GM12878 (cell line): ENCODE results near the gene STK33. TPM values are rescaled to one million over a fixed set of nuclear protein-coding genes. Genes with fewer than 3 reads are reported as not detected.

Experiments
- ATAC-seq: fragments of 200-7000 bp; cut with Tn5 transposase; 3 replicates; pipeline ENCODE4 v1.9.1; 2020; ENCODE audit warnings: mild to moderate bottlenecking, moderate library complexity
- BruUV-seq: library from RNA; stranded (reverse); fragments of 400-500 nt; replicated peaks from 2 replicates; lab custom pipeline; 2021; lab: Mats Ljungman, UMichigan
- CTCF ChIA-PET: fragments of 300-600 bp; sonication (Branson Sonifier 250); formaldehyde crosslinking; extraction: SDS; loops from one replicate; lab custom pipeline; 2021; ENCODE audit warnings: inconsistent platforms; lab: Yijun Ruan, JAX
- POLR2A ChIA-PET: fragments of 350-600 bp; formaldehyde crosslinking; extraction: SDS; loops from one replicate; lab custom pipeline; 2021; ENCODE audit warnings: inconsistent platforms; lab: Charles Lee
- RAD21 ChIA-PET: fragments of 300-600 bp; sonication (Branson Sonifier 250); formaldehyde crosslinking; loops from one replicate; lab custom pipeline; 2023; ENCODE audit warnings: antibody characterized with exemption; ENCODE audit not compliant: unreplicated experiment; lab: Charles Lee
- SMC1A ChIA-PET: fragments of 300-600 bp; sonication (Branson Sonifier 250); formaldehyde crosslinking; loops from one replicate; lab custom pipeline; 2023; ENCODE audit not compliant: unreplicated experiment, uncharacterized antibody; lab: Charles Lee
- DNase-seq: peaks from one replicate; pipeline ENCODE4 v3.0.0-alpha.2; 2011; ENCODE audit warnings: low read depth, low spot score
- FAIRE-seq: peaks from 3 replicates; lab custom pipeline; 2011; peaks lifted over from hg19 to GRCh38; lab: Jason Lieb, UNC
- H2AFZ ChIP-seq: 2 replicates; pipeline ENCODE4 v1.6.0; 2011; ENCODE audit warnings: low read depth, low read length, control low read depth; ENCODE audit not compliant: control insufficient read depth
- H3K27ac ChIP-seq: 2 replicates; pipeline ENCODE4 v1.5.1; 2011; ENCODE audit warnings: control low read depth; ENCODE audit not compliant: control insufficient read depth, insufficient read depth
- H3K27me3 ChIP-seq, 2 experiments: replicated peaks in 1 of 2; 2 replicates each; pipeline versions ENCODE4 v1.6.0 to v1.6.1; 2011; ENCODE audit warnings: low read length in 1 of 2; ENCODE audit not compliant: control insufficient read depth in 2 of 2, insufficient read depth in 2 of 2
- H3K36me3 ChIP-seq, 2 experiments: 2 replicates each; pipeline ENCODE4 v1.5.1; 2011; ENCODE audit warnings: low read length in 1 of 2; ENCODE audit not compliant: control insufficient read depth in 2 of 2, insufficient read depth in 2 of 2
- H3K4me1 ChIP-seq: 2 replicates; pipeline ENCODE4 v1.6.1; 2011; ENCODE audit warnings: mild to moderate bottlenecking, low read length, moderate library complexity, mixed read lengths; ENCODE audit not compliant: control insufficient read depth, insufficient read depth
- H3K4me2 ChIP-seq: 2 replicates; pipeline ENCODE4 v1.6.0; 2011; ENCODE audit warnings: control low read depth; ENCODE audit not compliant: control insufficient read depth, insufficient read depth
- H3K4me3 ChIP-seq: fragments of 200-600 bp; sonication (generic); 2 replicates; pipeline ENCODE4 v1.5.1; 2016
- H3K79me2 ChIP-seq: 2 replicates; pipeline ENCODE4 v1.6.0; 2011; ENCODE audit warnings: low read length; ENCODE audit not compliant: control insufficient read depth, insufficient read depth
- H3K9ac ChIP-seq: 2 replicates; pipeline ENCODE4 v1.8.0; 2011; ENCODE audit warnings: low read length, control low read depth, mixed read lengths; ENCODE audit not compliant: control insufficient read depth, insufficient read depth
- H3K9me3 ChIP-seq: replicated peaks from 3 replicates; pipeline ENCODE4 v1.5.1; 2011; ENCODE audit warnings: mild to moderate bottlenecking, low read length; ENCODE audit not compliant: control insufficient read depth, insufficient read depth
- H4K20me1 ChIP-seq: 2 replicates; pipeline ENCODE4 v1.6.0; 2011; ENCODE audit not compliant: control insufficient read depth, insufficient read depth
- CBX3 ChIP-seq: fragments of 200-600 bp; sonication (generic); IDR thresholded peaks from 2 replicates; pipeline ENCODE4 v1.6.1; 2016; ENCODE audit warnings: low read depth, borderline replicate concordance
- E2F4 ChIP-seq: IDR thresholded peaks from 2 replicates; pipeline ENCODE4 v1.6.1; 2012; ENCODE audit warnings: low read depth, low read length, improper control_type of control experiment
- ESRRA ChIP-seq: IDR thresholded peaks from 2 replicates; pipeline ENCODE4 v1.6.1; 2012; ENCODE audit warnings: mild to moderate bottlenecking, low read length, improper control_type of control experiment
- JUNB ChIP-seq: IDR thresholded peaks from 2 replicates; pipeline ENCODE4 v1.6.1; 2016; ENCODE audit warnings: antibody characterized with exemption, mild to moderate bottlenecking
- MXI1 ChIP-seq: fragments of 150-350 bp; IDR thresholded peaks from 2 replicates; pipeline ENCODE4 v1.6.1; 2011; ENCODE audit warnings: low read depth, mild to moderate bottlenecking, inconsistent platforms, low read length, improper control_type of control experiment
- POLR2AphosphoS2 ChIP-seq: IDR thresholded peaks from 2 replicates; pipeline ENCODE4 v1.6.1; 2011; ENCODE audit warnings: low read depth, mild to moderate bottlenecking, low read length, improper control_type of control experiment, moderate library complexity
- RFX5 ChIP-seq: IDR thresholded peaks from 2 replicates; pipeline ENCODE4 v1.6.1; 2011; ENCODE audit warnings: low read depth, low read length, improper control_type of control experiment
- SMAD5 ChIP-seq: IDR thresholded peaks from 2 replicates; pipeline ENCODE4 v1.6.1; 2016; ENCODE audit warnings: antibody characterized with exemption, low read depth
- TARDBP ChIP-seq: IDR thresholded peaks from 2 replicates; pipeline ENCODE4 v1.6.1; 2016; ENCODE audit warnings: borderline replicate concordance
- YBX1 ChIP-seq: fragments of 450-650 bp; IDR thresholded peaks from 2 replicates; pipeline ENCODE4 v1.6.1; 2016; ENCODE audit warnings: antibody characterized with exemption
- ZNF622 ChIP-seq: fragments of 450-650 bp; IDR thresholded peaks from 2 replicates; pipeline ENCODE4 v1.6.1; 2017; ENCODE audit warnings: mild to moderate bottlenecking, inconsistent platforms
- WGBS: methylation state at CpG from one replicate; pipeline ENCODE4 v1.1.6; 2016; ENCODE audit warnings: low lambda C conversion rate; ENCODE audit not compliant: insufficient replicate concordance, insufficient coverage; ENCODE audit errors: missing lambda C conversion rate; 5-methylcytosine and 5-hydroxymethylcytosine counted together
- in situ Hi-C: fragments of 300-500 bp; cut with MboI; formaldehyde crosslinking; loops from 9 replicates; pipeline ENCODE4 v1.14.3; 2018; ENCODE audit warnings: mixed read lengths
- intact Hi-C: fragments of 100-400 bp; cut with micrococcal nuclease; formaldehyde crosslinking; loops from one replicate; pipeline ENCODE4 v1.14.2; 2022; ENCODE audit not compliant: unreplicated experiment
- polyA plus RNA-seq, 11 experiments: library from polyadenylated mRNA; depleted of rRNA in 4 of 11; unstranded in 6 of 11; stranded (reverse) in 5 of 11; fragments of >200 nt; fragmentation: Nextera tagmentation in 4 of 11; fragmentation: Illumina TruSeq in 1 of 11; extraction: Ambion mirVana in 4 of 11; extraction: Trizol in 1 of 11; gene quantifications; 1 replicate in 1 of 11; 2 replicates in 10 of 11; pipeline versions ENCODE4 v1.2.1 to v1.2.3, GENCODE V29; 2011 to 2016; ENCODE audit warnings: inconsistent platforms in 2 of 11, missing spikeins in 2 of 11, low read depth in 1 of 11
- total RNA-seq, 4 experiments: library from RNA; depleted of rRNA in 3 of 4; stranded (reverse); fragments of >200 nt in 3 of 4; fragmentation: Illumina TruSeq in 1 of 4; extraction: Trizol in 1 of 4; gene quantifications; 2 replicates each; pipeline versions ENCODE4 v1.2.1 to v1.2.3, GENCODE V29; 2013 to 2021
- TF ChIP-seq, protein P1 (sequence below): fragments of 150-350 bp; IDR thresholded peaks from 2 replicates; pipeline ENCODE4 v1.6.1; 2014; ENCODE audit warnings: mild to moderate bottlenecking, low read depth, low read length

STK33 gene
- total and polyA plus RNA-seq, 10 of the 15 experiments (the other 5 are each of a cell fraction or from before 2014, with no cell fraction given) = 5.2 to 27.3 (median 18.3) TPM

DNA sequence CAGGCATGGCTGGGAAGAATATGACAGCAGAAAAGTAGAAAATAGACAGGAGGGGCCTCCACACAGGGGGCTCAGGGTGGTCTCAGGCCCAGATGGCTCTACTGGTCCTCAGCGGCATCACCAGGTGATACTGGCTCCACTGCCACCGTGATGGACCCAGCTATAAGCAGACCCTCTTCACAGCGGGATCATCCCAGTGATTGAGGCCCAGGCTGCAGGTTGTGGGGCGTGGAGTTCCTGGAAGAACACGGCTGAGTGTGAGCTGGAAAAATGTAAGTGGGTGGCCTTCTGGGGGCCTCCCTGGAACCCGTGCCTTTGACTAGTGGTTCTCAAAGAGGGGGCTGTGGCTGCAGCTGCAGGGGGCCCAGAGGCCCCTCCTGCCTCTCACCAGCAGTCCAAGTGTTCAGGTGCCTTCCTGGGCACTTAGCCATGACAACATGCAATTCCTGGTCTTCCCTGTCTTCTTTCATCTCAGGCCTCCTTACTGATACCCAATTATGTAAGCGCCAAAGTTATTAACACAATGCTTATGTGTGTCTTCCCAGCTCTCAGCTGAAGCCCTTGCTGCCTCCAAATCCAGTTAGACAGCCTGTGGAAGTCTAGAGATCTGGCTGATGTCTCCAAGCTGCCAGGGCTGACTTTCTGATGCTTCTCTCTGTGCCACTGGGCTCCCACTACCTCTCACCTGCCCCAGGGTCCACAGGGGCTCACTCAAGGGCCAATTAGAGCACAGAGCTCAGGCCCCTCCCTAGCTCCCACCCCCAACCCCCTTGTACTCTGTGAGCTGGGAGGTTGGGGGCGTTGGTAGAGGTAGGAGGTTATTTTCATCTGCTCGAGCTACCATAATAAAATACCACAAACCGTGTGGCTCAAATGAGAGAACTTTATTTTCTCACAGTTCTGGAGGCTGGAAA lies 220.3 kb downstream of the STK33 start:
- ChIA-PET POLR2A (no interaction called here), RAD21 (no interaction called here), SMC1A (interaction anchor here (0.5 kb wide), 1 partner anchor 110 kb away, joined by 3 read pairs; the partner anchor contains the start of gene LMO1), CTCF (no interaction called here)
- in situ Hi-C loops = no loop called here
- ATAC-seq = no peak
- no peaks in the 10 kb centered on the region for H3K9me3 ChIP-seq
- no peaks in the 10 kb centered on the region for H3K27me3 ChIP-seq
- no peak for DNase-seq
- intact Hi-C loops = no loop called here
- H3K4me1 ChIP-seq = no peaks in the 10 kb centered on the region
- no peak overlapping the region for H3K27ac ChIP-seq
- no peak overlapping the region for H2AFZ ChIP-seq
- no peak for FAIRE-seq
- H3K4me2 ChIP-seq = no peak overlapping the region
- H3K4me3 ChIP-seq = no peak overlapping the region
- H3K79me2 ChIP-seq = no peaks in the 10 kb centered on the region
- no peaks in the 10 kb centered on the region for H4K20me1 ChIP-seq
- H3K36me3 ChIP-seq = no peaks in the 10 kb centered on the region
- TF ChIP-seq, protein P1, sequence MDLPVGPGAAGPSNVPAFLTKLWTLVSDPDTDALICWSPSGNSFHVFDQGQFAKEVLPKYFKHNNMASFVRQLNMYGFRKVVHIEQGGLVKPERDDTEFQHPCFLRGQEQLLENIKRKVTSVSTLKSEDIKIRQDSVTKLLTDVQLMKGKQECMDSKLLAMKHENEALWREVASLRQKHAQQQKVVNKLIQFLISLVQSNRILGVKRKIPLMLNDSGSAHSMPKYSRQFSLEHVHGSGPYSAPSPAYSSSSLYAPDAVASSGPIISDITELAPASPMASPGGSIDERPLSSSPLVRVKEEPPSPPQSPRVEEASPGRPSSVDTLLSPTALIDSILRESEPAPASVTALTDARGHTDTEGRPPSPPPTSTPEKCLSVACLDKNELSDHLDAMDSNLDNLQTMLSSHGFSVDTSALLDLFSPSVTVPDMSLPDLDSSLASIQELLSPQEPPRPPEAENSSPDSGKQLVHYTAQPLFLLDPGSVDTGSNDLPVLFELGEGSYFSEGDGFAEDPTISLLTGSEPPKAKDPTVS = no peak
- TF ChIP-seq JUNB = no peak
- no peak for TF ChIP-seq SMAD5
- no peak for TF ChIP-seq RFX5
- no peak for TF ChIP-seq POLR2AphosphoS2
- no peak for TF ChIP-seq ZNF622
- no peak for TF ChIP-seq E2F4
- no peak for TF ChIP-seq YBX1
- TF ChIP-seq ESRRA = no peak
- no peak for TF ChIP-seq TARDBP
- TF ChIP-seq MXI1 = no peak
- no peak for TF ChIP-seq CBX3
- BruUV-seq = no TSS peak
- 51% methylated on average over 10 of the region's 10 CpGs for WGBS
- H3K9ac ChIP-seq = no peak overlapping the region
